Mucosa of stomach (tissue), 1 donor: ENCODE measurements around the gene KLHL25.
"Not testable (repeated sequence)": the region's sequence is repeated elsewhere in the genome, so short reads cannot be mapped to it uniquely, and the experiment has no call there.

Experiments used
- H3K27me3 ChIP-seq: one replicate; pipeline ENCODE4 v1.7.0; 2013; ENCODE audit warnings: mild to moderate bottlenecking, low read length; ENCODE audit not compliant: control insufficient read depth, insufficient read depth
- H3K36me3 ChIP-seq: one replicate; pipeline ENCODE4 v1.7.0; 2013; ENCODE audit warnings: low read length; ENCODE audit not compliant: control insufficient read depth, insufficient read depth
- H3K4me1 ChIP-seq: one replicate; pipeline ENCODE4 v1.7.0; 2013; ENCODE audit warnings: mild to moderate bottlenecking, low read length; ENCODE audit not compliant: control insufficient read depth, insufficient read depth
- H3K4me3 ChIP-seq: one replicate; pipeline ENCODE4 v1.7.0; 2013; ENCODE audit warnings: low read length
- H3K9ac ChIP-seq: one replicate; pipeline ENCODE4 v1.7.0; 2013; ENCODE audit warnings: mild to moderate bottlenecking, low read length, moderate library complexity
- H3K9me3 ChIP-seq: one replicate; pipeline ENCODE4 v1.7.0; 2013; ENCODE audit warnings: mild to moderate bottlenecking, low read length, moderate library complexity; ENCODE audit not compliant: control insufficient read depth
- donor health status: Pancreatic carcinoma.

Gene KLHL25

DNA sequence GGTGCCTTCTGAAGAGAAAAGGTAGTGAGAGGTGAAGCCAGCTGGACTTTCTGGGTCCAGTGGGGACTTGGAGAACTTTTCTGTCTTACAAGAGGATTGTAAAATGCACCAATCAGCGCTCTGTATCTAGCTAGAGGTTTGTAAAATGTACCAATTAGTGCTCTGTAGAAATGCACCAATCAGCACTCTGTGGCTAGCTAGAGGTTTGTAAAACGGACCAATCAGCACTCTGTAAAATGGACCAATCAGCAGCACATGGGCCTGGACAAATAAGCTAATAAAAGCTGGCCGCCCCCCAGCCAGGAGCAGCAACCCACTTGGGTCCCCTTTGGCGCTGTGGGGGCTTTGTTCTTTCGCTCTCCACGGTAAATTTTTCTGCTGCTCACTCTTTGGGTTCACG, 1.6 kb upstream of the KLHL25 start:
- H3K9me3 ChIP-seq, H3K36me3 ChIP-seq, H3K4me3 ChIP-seq, H3K27me3 ChIP-seq, H3K9ac ChIP-seq: not testable (repeated sequence)
- peaks cover 37% of the 10 kb centered on the region for H3K4me1 ChIP-seq

GRCh38 chr15:85795337-85796305, 896 bp upstream of the KLHL25 start:
- peak overlapping the region; percentile 24 for H3K9ac ChIP-seq
- no peaks in the 10 kb centered on the region for H3K36me3 ChIP-seq
- peaks cover 34% of the 10 kb centered on the region for H3K4me1 ChIP-seq
- no peaks in the 10 kb centered on the region for H3K27me3 ChIP-seq
- H3K9me3 ChIP-seq: no peaks in the 10 kb centered on the region
- H3K4me3 ChIP-seq: peak overlapping the region; percentile 28

DNA sequence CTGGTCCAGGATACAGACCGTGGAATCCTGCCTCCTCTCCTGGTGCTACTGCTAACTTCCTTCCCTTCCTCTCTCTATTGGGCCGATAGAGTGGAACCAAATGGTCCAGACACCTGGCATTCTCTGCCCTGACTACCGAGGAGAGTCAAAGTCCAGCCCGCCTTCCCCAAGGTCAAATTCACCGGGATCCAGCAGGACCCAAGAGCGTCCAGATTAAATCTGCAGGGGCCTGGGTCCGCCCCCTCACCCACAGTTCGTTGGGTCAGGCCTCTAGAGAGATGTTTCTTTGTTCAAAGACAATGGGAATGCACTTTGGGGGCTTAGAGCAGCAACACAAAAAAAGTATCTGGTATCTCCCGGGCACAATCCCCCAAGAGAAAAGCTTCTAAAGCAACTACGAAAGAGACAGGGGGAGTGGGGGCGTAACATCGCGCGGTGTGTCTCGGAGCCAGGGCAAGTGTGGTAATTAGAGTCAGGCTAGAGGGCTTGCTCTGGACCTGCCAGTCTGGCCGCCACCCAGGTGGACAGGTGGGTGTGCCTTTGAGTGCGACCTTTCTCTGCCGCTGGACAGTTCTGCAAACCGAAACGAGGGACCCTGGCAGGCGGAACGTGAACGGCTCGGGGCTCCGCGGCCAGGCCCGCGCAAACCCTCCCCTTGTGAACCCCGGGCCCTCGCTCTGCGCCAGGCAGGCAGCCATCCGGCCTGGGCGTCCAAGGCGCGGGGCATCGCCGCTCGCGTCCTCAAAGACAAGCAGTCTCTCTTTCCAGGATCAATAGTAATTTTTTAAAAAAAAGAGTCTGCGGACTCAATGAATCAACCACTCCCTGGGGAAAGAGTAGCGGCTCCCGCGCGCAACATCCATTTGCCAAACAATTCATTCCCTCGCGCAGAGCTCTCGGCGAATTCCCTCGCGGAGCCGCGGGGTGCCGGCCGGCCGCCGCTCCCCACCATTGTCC, 806 bp downstream of the KLHL25 start:
- H3K9me3 ChIP-seq: no peaks in the 10 kb centered on the region
- peaks cover 31% of the 10 kb centered on the region for H3K4me1 ChIP-seq
- H3K4me3 ChIP-seq: peak overlapping the region; percentile 45
- peak overlapping the region; percentile 71 for H3K9ac ChIP-seq
- H3K36me3 ChIP-seq: no peaks in the 10 kb centered on the region
- no peaks in the 10 kb centered on the region for H3K27me3 ChIP-seq

- H3K27me3 ChIP-seq: no peaks in the 10 kb centered on the region
- peaks cover 39% of the 10 kb centered on the region for H3K4me1 ChIP-seq
- H3K9ac ChIP-seq: peak overlapping the region; percentile 71
- no peaks in the 10 kb centered on the region for H3K36me3 ChIP-seq
- H3K9me3 ChIP-seq: no peaks in the 10 kb centered on the region
- peak overlapping the region; percentile 45 for H3K4me3 ChIP-seq
Measured at GRCh38 chr15:85792912-85793590, 1.7 kb downstream of the KLHL25 start.

DNA sequence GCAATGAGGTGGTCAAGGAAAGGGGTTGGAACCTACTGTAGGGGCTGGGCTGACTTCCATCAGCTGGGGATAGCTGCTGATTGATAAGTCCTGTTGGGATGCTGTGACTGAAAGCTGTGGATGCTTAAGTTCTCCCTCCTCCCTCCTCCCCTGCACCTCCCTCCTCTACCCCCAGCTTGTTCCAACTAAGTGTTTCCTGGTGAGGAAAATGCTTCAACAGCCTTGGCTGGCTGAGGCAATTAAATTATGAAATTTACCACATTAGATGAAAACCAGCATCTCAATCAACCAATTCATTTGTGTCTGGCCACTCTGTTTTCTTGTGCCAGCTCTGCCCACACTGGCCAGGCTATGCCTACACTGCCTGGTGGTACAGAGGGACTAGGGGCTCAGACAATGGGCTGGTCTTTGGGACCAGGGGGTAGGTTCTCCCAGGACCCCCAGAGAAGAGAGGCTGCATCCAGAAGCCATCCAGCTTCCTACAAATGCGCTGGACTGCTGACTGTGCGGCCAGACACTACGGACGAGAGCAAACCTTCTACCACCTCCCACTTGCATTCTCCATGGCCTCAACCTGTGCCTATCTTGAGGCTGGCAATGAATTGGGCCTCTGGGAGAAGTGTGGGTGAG, 2.5 kb downstream of the KLHL25 start:
- Histone ChIP-seq H3K4me3 (no peak overlapping the region), H3K9ac (peak overlapping the region; percentile 71), H3K36me3 (no peaks in the 10 kb centered on the region), H3K4me1 (peaks cover 39% of the 10 kb centered on the region), H3K27me3 (no peaks in the 10 kb centered on the region), H3K9me3 (no peaks in the 10 kb centered on the region)

- Histone ChIP-seq H3K27me3 (no peaks in the 10 kb centered on the region), H3K4me3 (no peak overlapping the region), H3K9me3 (no peaks in the 10 kb centered on the region), H3K9ac (no peak overlapping the region), H3K4me1 (peaks cover 49% of the 10 kb centered on the region), H3K36me3 (no peaks in the 10 kb centered on the region)
Measured at GRCh38 chr15:85789496-85789875, 5.2 kb downstream of the KLHL25 start.

DNA sequence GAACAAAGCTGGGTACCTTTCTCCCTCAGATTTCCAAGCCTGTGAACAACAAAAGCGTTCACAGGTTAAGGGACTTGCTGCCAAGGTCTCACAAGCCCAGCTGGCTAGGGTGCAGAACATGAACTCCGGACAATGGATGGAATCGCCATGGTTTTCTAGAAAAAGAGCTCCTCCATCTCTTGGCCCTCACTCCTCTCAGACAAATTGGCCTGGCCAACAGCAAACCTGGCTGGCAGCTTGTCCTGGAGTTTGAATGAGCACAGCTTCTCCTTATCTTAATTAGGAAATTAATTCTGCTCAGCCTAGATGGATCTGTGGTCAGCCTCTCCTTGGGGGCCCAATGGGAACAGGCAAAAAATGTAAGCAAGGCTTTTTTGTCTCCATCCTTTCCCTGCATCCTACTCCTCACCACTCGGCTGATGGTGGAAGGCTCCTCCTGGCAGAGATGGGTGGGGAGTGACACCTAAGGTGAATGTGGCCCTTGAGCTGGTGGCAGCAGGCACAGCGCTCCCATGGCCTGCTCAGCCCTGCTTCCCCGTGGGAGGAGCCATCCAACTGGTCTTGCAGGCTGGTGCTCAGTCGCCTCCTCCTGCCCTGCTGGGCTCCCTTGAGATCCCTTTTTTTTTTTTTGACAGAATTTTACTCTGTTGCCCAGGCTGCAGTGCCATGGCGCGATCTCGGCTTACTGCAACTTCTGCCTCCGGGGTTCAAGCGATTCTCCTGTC, 5.8 kb downstream of the KLHL25 start:
- no peaks in the 10 kb centered on the region for H3K9me3 ChIP-seq
- no peak overlapping the region for H3K4me3 ChIP-seq
- H3K27me3 ChIP-seq: no peaks in the 10 kb centered on the region
- peaks cover 49% of the 10 kb centered on the region for H3K4me1 ChIP-seq
- no peak overlapping the region for H3K9ac ChIP-seq
- H3K36me3 ChIP-seq: no peaks in the 10 kb centered on the region

- Histone ChIP-seq H3K4me3 (no peak overlapping the region), H3K36me3 (no peaks in the 10 kb centered on the region), H3K27me3 (no peaks in the 10 kb centered on the region), H3K9me3 (no peaks in the 10 kb centered on the region), H3K9ac (no peak overlapping the region), H3K4me1 (peaks cover 32% of the 10 kb centered on the region)
Measured at GRCh38 chr15:85786781-85787114, 8.0 kb downstream of the KLHL25 start.

DNA sequence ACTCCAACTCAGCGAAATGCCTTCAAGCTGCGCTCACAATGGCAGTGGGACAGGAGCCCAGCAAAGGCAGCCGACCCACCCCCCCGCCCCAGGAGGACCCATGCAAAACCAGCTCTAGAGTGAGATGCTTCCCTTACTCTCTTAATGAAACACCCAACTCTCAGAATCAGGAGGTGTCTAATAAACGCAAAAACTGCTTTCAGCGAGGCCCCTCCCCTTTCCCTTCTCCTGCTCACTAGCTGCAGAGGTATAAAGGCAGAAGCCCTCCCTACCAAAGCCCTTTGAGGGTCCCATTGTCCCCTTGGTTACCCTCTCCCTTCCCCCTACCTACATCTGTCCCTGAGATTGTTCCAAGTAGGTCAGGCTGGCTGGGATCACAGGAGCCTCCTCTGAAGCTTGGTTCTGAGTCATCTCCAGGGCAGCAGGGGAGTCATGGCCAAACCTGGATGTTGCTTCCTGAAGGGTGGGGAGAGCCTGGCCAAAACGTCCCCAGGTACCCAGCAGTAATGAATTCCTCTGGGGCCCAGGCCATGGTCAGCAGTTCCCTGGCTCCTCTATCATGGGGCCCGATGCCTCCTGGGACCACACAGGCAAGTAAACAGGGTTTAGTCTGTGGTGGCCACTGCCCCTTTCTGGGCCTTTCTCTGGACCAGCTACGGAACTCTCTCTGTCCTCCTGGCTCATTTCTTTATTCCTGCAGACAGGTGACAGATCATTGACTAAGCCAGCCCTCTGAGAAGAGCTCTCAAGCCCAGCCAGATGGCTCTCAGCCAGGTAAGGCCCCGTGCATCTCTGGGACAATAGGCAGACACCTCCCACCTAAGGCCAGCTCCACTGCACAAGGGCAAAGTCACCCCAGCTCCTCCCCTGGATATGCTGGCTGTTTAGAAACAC, 8.6 kb downstream of the KLHL25 start:
- no peak overlapping the region for H3K4me3 ChIP-seq
- H3K9ac ChIP-seq: no peak overlapping the region
- H3K4me1 ChIP-seq: peaks cover 32% of the 10 kb centered on the region

DNA sequence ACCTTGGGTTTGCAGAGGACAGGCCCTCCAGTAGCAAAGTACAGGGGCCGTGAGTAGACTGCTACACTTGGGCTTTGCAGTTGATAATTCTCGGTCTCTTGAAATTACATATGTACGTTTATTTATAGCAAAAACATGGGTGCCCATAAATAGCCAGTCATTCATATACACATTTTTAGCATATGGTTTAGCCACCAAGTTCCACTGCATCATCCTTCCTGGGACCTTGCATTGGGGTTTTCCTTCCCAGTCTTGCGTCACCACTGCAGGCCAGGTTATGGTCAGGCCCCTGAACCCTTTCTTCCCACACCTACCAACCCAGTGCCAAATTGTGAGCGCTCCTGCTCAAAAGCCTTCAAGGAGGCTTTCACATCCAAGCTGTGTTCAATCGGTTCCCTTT, 12.7 kb downstream of the KLHL25 start:
- H3K9me3 ChIP-seq: no peaks in the 10 kb centered on the region
- no peaks in the 10 kb centered on the region for H3K27me3 ChIP-seq
- H3K36me3 ChIP-seq: no peaks in the 10 kb centered on the region
- peaks cover 17% of the 10 kb centered on the region for H3K4me1 ChIP-seq
- H3K9ac ChIP-seq: no peak overlapping the region
- H3K4me3 ChIP-seq: no peak overlapping the region

More for the DNA sequence above, 8.6 kb downstream of the KLHL25 start:
- Histone ChIP-seq H3K27me3 (no peaks in the 10 kb centered on the region), H3K9me3 (no peaks in the 10 kb centered on the region), H3K36me3 (no peaks in the 10 kb centered on the region)
